Measurements from ENCODE around the gene NSD2.

Gene NSD2

DNA sequence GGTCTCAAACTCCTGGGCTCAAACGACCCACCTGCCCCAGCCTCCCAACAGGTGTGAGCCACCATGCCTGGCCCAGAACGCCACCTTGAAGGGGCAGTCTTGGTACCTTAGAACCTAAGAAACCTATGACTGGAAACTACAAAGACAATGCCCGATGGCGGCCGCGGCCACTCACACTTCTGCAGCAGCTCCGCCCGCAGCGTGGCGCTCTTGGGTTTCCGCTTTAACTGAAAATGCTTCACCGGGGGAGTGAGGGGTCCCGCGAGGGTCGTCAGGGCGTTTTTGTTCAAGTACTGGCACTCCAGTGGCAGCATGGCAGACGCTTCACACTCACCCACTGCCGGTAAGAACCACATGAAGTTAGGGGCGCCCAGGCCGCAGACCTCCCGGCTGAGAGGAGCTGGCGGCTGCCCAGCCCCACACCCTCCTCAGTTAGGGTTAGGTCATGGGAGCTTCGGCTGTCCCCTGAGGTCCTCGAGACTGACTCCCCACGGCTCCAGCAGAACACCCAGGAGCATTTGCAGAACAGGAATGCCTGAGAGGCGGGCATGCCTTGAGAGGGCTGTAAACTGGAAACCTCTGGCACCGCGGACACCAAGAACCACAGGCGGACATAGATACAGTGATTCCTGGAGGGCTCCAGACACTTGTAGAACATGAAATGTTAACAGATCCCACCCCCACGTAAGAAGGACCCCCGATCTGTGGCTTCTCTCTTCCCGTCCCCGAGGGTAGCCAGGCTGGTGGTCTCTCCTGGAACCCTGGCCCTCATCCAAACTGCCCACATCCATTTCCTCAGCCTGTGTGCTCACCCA is 118.5 kb downstream of the NSD2 start:
- TF ChIP-seq ZNF837 (tag by site-specific recombination; IDR thresholded peaks at IDR 0.05) (no peak), ZNF404 (tag by site-specific recombination; IDR thresholded peaks at IDR 0.05) (no peak), ZNF707 (tag by site-specific recombination; IDR thresholded peaks at IDR 0.05) (no peak), ZBTB48 (tag by site-specific recombination; IDR thresholded peaks at IDR 0.05) (no peak), PRDM4 (tag by site-specific recombination; IDR thresholded peaks at IDR 0.05) (no peak), ZNF354C (tag by site-specific recombination; IDR thresholded peaks at IDR 0.05; ENCODE audit: borderline replicate concordance, low read depth) (no peak), ZNF24 (tag by site-specific recombination; IDR thresholded peaks at IDR 0.05) (no peak), EGR2 (tag by site-specific recombination; IDR thresholded peaks at IDR 0.05; ENCODE audit: low read depth) (no peak), TRIM28 (IDR thresholded peaks at IDR 0.05; ENCODE audit: borderline replicate concordance, low read length) (no peak), SETDB1 (IDR thresholded peaks at IDR 0.05; ENCODE audit: insufficient read length, low read length) (no peak), ZNF580 (tag by site-specific recombination; IDR thresholded peaks at IDR 0.05) (no peak), ZNF23 (tag by site-specific recombination; IDR thresholded peaks at IDR 0.05; ENCODE audit: borderline replicate concordance) (no peak), ZNF394 (tag by site-specific recombination; IDR thresholded peaks at IDR 0.05; ENCODE audit: borderline replicate concordance) (no peak)
- H3K4me3 ChIP-seq (ENCODE audit: low read depth, low read length): no peak overlapping the region
- H3K9me3 ChIP-seq (ENCODE audit: control insufficient read depth, insufficient read depth, low read depth, low read length): no peaks in the 10 kb centered on the region
- no peak overlapping the region for H3K27ac ChIP-seq (ENCODE audit: extremely low read depth, low read depth, low read length)
- ChIA-PET CTCF (no interaction called here), POLR2A (no interaction called here)
- no peaks in the 10 kb centered on the region for H3K4me1 ChIP-seq (ENCODE audit: control insufficient read depth, insufficient read depth, low read length)
- peaks cover 0 to 62% of the 10 kb centered on the region in 2 experiments; a peak in 2 of 3 replicates for H3K36me3 ChIP-seq (ENCODE audit: control insufficient read depth in 2 of 2, insufficient read depth in 1 of 2, low read length in 2 of 2)

DNA sequence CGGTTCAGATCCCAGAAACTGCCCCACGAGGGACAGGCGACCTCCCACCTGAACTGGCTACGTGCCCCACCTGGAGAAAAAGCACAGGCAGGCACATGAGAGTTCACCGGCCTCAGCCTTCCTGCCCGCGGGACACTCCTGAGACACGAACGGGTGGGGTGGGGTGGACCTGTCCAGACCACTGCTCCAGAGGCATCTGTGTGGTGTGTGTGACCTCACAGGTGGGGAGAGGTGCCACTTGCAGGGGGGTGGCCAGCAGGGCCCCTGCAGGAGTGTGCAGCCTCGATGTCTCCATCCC is 119.1 kb downstream of the NSD2 start:
- ChIA-PET CTCF (no interaction called here), POLR2A (no interaction called here)
- H3K4me1 ChIP-seq (ENCODE audit: control insufficient read depth, insufficient read depth, low read length): no peaks in the 10 kb centered on the region
- H3K9me3 ChIP-seq (ENCODE audit: control insufficient read depth, insufficient read depth, low read depth, low read length): no peaks in the 10 kb centered on the region
- no peak overlapping the region for H3K27ac ChIP-seq (ENCODE audit: extremely low read depth, low read depth, low read length)
- no peak overlapping the region for H3K4me3 ChIP-seq (ENCODE audit: low read depth, low read length)
- peaks cover 0 to 56% of the 10 kb centered on the region in 2 experiments; a peak in 2 of 3 replicates for H3K36me3 ChIP-seq (ENCODE audit: control insufficient read depth in 2 of 2, insufficient read depth in 1 of 2, low read length in 2 of 2)
- TF ChIP-seq RBAK (tag by site-specific recombination; IDR thresholded peaks at IDR 0.05) (no peak), HOXC10 (CRISPR knock-in tag; IDR thresholded peaks at IDR 0.05) (no peak), ZNF555 (tag by site-specific recombination; conservative IDR thresholded peaks at IDR 0.05) (no peak), ZNF19 (tag by site-specific recombination; IDR thresholded peaks at IDR 0.05; ENCODE audit: low read depth) (no peak), PRDM1 (tag by site-specific recombination; IDR thresholded peaks at IDR 0.05) (no peak), ZNF280D (tag by site-specific recombination; IDR thresholded peaks at IDR 0.05) (no peak), ZNF518A (tag by site-specific recombination; conservative IDR thresholded peaks at IDR 0.05; ENCODE audit: low read depth) (no peak), ZNF404 (tag by site-specific recombination; IDR thresholded peaks at IDR 0.05) (no peak), ZFP69B (tag by site-specific recombination; IDR thresholded peaks at IDR 0.05) (no peak), GLI2 (tag by site-specific recombination; IDR thresholded peaks at IDR 0.05; ENCODE audit: borderline replicate concordance, low read depth) (no peak)
- TF ChIP-seq, protein P1, sequence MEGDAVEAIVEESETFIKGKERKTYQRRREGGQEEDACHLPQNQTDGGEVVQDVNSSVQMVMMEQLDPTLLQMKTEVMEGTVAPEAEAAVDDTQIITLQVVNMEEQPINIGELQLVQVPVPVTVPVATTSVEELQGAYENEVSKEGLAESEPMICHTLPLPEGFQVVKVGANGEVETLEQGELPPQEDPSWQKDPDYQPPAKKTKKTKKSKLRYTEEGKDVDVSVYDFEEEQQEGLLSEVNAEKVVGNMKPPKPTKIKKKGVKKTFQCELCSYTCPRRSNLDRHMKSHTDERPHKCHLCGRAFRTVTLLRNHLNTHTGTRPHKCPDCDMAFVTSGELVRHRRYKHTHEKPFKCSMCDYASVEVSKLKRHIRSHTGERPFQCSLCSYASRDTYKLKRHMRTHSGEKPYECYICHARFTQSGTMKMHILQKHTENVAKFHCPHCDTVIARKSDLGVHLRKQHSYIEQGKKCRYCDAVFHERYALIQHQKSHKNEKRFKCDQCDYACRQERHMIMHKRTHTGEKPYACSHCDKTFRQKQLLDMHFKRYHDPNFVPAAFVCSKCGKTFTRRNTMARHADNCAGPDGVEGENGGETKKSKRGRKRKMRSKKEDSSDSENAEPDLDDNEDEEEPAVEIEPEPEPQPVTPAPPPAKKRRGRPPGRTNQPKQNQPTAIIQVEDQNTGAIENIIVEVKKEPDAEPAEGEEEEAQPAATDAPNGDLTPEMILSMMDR (tag by site-specific recombination; IDR thresholded peaks at IDR 0.05): no peak
